Midbrain (tissue), 1 donor: ENCODE results near the gene NLRP7.

Source experiments
- DNase-seq: peaks from one replicate; lab custom pipeline; 2025; lab: John Stamatoyannopoulos, UW

Gene NLRP7

GRCh38 chr19:54873990-54874389, 73.3 kb downstream of the NLRP7 start, which contains the start of gene FCAR:
FCAR (plus strand) TSS chr19:54874235; CDS start chr19:54874290, 55 bp downstream.
- DNase-seq: no peak
